Measurements from ENCODE around the gene SRBD1. TPM values are rescaled to one million over a fixed set of nuclear protein-coding genes. Genes with fewer than 3 reads are reported as not detected.

The SRBD1 gene
- total and polyA plus RNA-seq, 8 donors = 4.4 to 45.7 (median 25.5) TPM

- Histone ChIP-seq H3K27ac (peak overlapping the region; percentile 95 to 100 (median 99)), H3K36me3 (no peaks in the 10 kb centered on the region), H3K4me1 (peaks cover 20 to 52% (median 34%) of the 10 kb centered on the region in 4 donors), H3K27me3 (no peaks in the 10 kb centered on the region), H3K9me3 (no peaks in the 10 kb centered on the region), H3K4me3 (peak overlapping the region; percentile 76 to 93 (median 86))
- peak; percentile 82 to 86 for DNase-seq
- TF ChIP-seq EP300 (IDR thresholded peaks at IDR 0.05) (no peak), POLR2AphosphoS5 (IDR thresholded peaks at IDR 0.05) (peak; percentile 4 to 46 (median 43))
- intact Hi-C loops (cut with DNase I; ENCODE audit: low total_unique reads) = no loop called here
- WGBS, 5 donors = 0 to 1% (median 0%) methylated on average over 38 to 66 of the region's 66 CpGs
These were observed 39.1 kb upstream of the SRBD1 start for GRCh38 chr2:45649858-45650811.

GRCh38 chr2:45649462-45649857 lies 38.4 kb upstream of the SRBD1 start:
- H3K27ac ChIP-seq = peak overlapping the region; percentile 95 to 100 (median 99)

GRCh38 chr2:45648636-45649035 lies 37.6 kb upstream of the SRBD1 start:
- H3K4me1 ChIP-seq = peaks cover 12 to 44% (median 30%) of the 10 kb centered on the region in 4 donors
- intact Hi-C loops (cut with DNase I; ENCODE audit: low total_unique reads) = no loop called here
- H3K36me3 ChIP-seq = no peaks in the 10 kb centered on the region
- H3K4me3 ChIP-seq = no peak overlapping the region
- no peaks in the 10 kb centered on the region for H3K27me3 ChIP-seq
- 83 to 93% (median 87%) methylated on average over 2 of the region's 2 CpGs for WGBS, 5 donors
- H3K27ac ChIP-seq = peak overlapping the region in 2 of 5 donors; percentile 99 to 100
- no peak for DNase-seq
- TF ChIP-seq EP300 (IDR thresholded peaks at IDR 0.05) = no peak
- TF ChIP-seq CTCF (IDR thresholded peaks at IDR 0.05) = no peak
- TF ChIP-seq POLR2AphosphoS5 (IDR thresholded peaks at IDR 0.05) = no peak
- no peak for TF ChIP-seq POLR2A (IDR thresholded peaks at IDR 0.05)
- no peaks in the 10 kb centered on the region for H3K9me3 ChIP-seq

More at GRCh38 chr2:45649462-45649857, 38.4 kb upstream of the SRBD1 start:
- DNase-seq = peak in 1 of 2 donors; percentile 47
- Histone ChIP-seq H3K27me3 (no peaks in the 10 kb centered on the region), H3K4me3 (peak overlapping the region; percentile 76 to 93 (median 86)), H3K4me1 (peaks cover 16 to 47% (median 31%) of the 10 kb centered on the region in 4 donors), H3K9me3 (no peaks in the 10 kb centered on the region), H3K36me3 (no peaks in the 10 kb centered on the region)
- intact Hi-C loops (cut with DNase I; ENCODE audit: low total_unique reads) = no loop called here
- TF ChIP-seq EP300 (IDR thresholded peaks at IDR 0.05) (no peak), POLR2A (IDR thresholded peaks at IDR 0.05) (no peak), POLR2AphosphoS5 (IDR thresholded peaks at IDR 0.05) (no peak), CTCF (IDR thresholded peaks at IDR 0.05) (no peak)
- 8 to 11% (median 10%) methylated on average over 10 of the region's 10 CpGs for WGBS, 5 donors

GRCh38 chr2:45647986-45648520 lies 37.0 kb upstream of the SRBD1 start:
- Histone ChIP-seq H3K36me3 (no peaks in the 10 kb centered on the region), H3K4me3 (no peak overlapping the region), H3K4me1 (peaks cover 14 to 43% (median 31%) of the 10 kb centered on the region in 4 donors), H3K27me3 (peaks cover 0 to under 1% (median 0%) of the 10 kb centered on the region in 3 donors), H3K9me3 (no peaks in the 10 kb centered on the region), H3K27ac (no peak overlapping the region)
- no peak for DNase-seq
- 88 to 97% (median 95%) methylated on average over 3 of the region's 3 CpGs for WGBS, 5 donors
- intact Hi-C loops (cut with DNase I; ENCODE audit: low total_unique reads) = no loop called here
- TF ChIP-seq CTCF (IDR thresholded peaks at IDR 0.05) (no peak), POLR2A (IDR thresholded peaks at IDR 0.05) (no peak), POLR2AphosphoS5 (IDR thresholded peaks at IDR 0.05) (no peak), EP300 (IDR thresholded peaks at IDR 0.05) (no peak)

Measured in stomach (tissue), 9 donors.